HEK293T (cell line): ENCODE data around the gene KDM2A.
A peak's percentile ranks its signal among the peaks of the same experiment; 100 is the strongest.

ENCODE experiments used
- ARNT ChIP-seq: fragments of 450-650 bp; IDR thresholded peaks from 2 replicates; pipeline ENCODE4 v1.6.1; 2017; ENCODE audit warnings: mild to moderate bottlenecking
- BHLHE40 ChIP-seq: fragments of 450-650 bp; IDR thresholded peaks from 2 replicates; pipeline ENCODE4 v1.6.1; 2016; ENCODE audit warnings: mild to moderate bottlenecking, moderate library complexity, borderline replicate concordance
- CTBP1 ChIP-seq: fragments of 450-650 bp; IDR thresholded peaks from 2 replicates; pipeline ENCODE4 v1.6.1; 2016; ENCODE audit warnings: borderline replicate concordance
- FOXA1 ChIP-seq: fragments of 450-650 bp; IDR thresholded peaks from 2 replicates; pipeline ENCODE4 v1.6.1; 2016; ENCODE audit warnings: mild to moderate bottlenecking
- FOXK2 ChIP-seq: fragments of 450-650 bp; IDR thresholded peaks from 2 replicates; pipeline ENCODE4 v1.6.1; 2016; ENCODE audit warnings: mild to moderate bottlenecking
- FOXM1 ChIP-seq: fragments of 450-650 bp; IDR thresholded peaks from 2 replicates; pipeline ENCODE4 v1.6.1; 2017; ENCODE audit warnings: mild to moderate bottlenecking, borderline replicate concordance
- L3MBTL2 ChIP-seq: fragments of 450-650 bp; conservative IDR thresholded peaks from 2 replicates; pipeline ENCODE4 v1.6.1; 2016; ENCODE audit warnings: mild to moderate bottlenecking
- LEF1 ChIP-seq: fragments of 450-650 bp; IDR thresholded peaks from 2 replicates; pipeline ENCODE4 v1.6.1; 2017; ENCODE audit warnings: mild to moderate bottlenecking, borderline replicate concordance
- SP1 ChIP-seq: fragments of 450-650 bp; IDR thresholded peaks from 2 replicates; pipeline ENCODE4 v1.6.1; 2017
- SUZ12 ChIP-seq: fragments of 450-650 bp; IDR thresholded peaks from 2 replicates; pipeline ENCODE4 v1.6.1; 2016; ENCODE audit warnings: mild to moderate bottlenecking
- TARDBP ChIP-seq: fragments of 450-650 bp; IDR thresholded peaks from 2 replicates; pipeline ENCODE4 v1.6.1; 2016
- TF ChIP-seq, protein P1 (sequence below): fragments of 450-650 bp; IDR thresholded peaks from 2 replicates; pipeline ENCODE4 v1.6.1; 2016

DNA sequence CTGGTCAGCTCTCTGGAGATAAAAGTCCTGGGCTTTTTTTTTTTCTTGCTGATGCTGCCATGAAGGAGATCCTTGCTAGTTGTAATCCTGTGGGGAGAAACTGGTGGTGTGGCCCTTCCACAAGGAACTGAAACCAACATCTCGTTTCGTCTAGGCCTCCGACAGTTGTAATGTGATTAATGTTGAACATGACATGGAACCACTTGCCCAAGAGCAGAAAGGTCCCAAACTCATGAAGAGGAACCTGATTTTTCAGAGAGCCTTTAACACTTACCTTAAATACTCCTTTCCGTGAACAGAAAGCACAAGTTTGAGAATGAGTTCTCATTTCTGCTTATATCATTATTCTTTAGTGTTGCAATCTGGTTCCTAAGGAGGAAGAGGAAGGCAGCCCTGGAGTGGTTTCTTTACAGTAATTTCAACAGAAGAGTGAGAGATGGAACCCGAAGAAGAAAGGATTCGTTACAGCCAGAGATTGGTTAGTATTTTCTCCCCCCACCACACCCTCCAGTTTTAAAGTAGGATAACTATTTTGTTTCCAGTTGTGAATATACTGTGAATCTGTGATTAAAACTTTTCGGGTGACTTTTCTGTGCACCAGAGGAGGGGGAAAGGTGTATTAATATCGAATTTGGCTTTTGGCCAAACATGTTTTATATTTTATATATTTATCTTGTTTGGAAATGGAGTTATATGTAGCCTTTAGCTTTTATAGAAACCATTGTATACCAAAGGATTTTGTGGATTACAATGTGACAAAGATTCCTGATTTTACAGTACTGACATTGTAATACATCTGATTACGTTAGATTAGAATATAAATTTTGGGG lies 2.0 kb downstream of the KDM2A start:
- no peak for TF ChIP-seq TARDBP
- no peak for TF ChIP-seq SP1
- no peak for TF ChIP-seq ARNT
- no peak for TF ChIP-seq FOXA1
- no peak for TF ChIP-seq SUZ12
- TF ChIP-seq, protein P1, sequence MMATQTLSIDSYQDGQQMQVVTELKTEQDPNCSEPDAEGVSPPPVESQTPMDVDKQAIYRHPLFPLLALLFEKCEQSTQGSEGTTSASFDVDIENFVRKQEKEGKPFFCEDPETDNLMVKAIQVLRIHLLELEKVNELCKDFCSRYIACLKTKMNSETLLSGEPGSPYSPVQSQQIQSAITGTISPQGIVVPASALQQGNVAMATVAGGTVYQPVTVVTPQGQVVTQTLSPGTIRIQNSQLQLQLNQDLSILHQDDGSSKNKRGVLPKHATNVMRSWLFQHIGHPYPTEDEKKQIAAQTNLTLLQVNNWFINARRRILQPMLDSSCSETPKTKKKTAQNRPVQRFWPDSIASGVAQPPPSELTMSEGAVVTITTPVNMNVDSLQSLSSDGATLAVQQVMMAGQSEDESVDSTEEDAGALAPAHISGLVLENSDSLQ: peak; percentile 78
- TF ChIP-seq BHLHE40: no peak
- no peak for TF ChIP-seq FOXM1
- no peak for TF ChIP-seq FOXK2
- TF ChIP-seq CTBP1: no peak
- no peak for TF ChIP-seq L3MBTL2
- TF ChIP-seq LEF1: no peak
